ENCODE measurements around the gene CNKSR3. TPM values are rescaled to one million over a fixed set of nuclear protein-coding genes. Genes with fewer than 3 reads are reported as not detected.

The CNKSR3 gene
- polyA plus RNA-seq, 3 donors: not detected

DNA sequence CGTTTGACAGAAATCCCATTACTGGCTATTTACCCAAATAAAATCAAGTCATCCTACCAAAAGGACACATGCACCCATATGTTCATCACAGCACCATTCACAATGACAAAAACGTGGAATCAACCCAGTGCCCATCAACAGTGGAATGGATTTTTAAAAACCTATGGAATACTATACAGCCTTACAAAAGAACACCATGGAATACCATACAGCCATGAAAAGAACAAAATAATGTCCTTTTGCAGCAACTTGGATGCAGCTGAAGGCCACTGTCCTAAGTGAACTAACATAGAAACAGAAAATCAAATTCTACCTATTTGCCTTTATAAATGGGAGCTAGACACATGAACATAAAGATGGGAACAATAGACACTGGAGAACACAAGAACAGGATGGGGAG lies 136.5 kb downstream of the CNKSR3 start:
- peaks cover 0 to 2% (median 2%) of the 10 kb centered on the region in 3 donors for H3K27me3 Mint-ChIP-seq (ENCODE audit: low read depth in 3 of 3)
- DNase-seq: no peak
- H3K27ac ChIP-seq (ENCODE audit: low read depth in 1 of 2, low read length in 2 of 2): no peak overlapping the region
- H3K4me2 ChIP-seq (replicated peaks; ENCODE audit: extremely low read depth, low read length, poor library complexity, severe bottlenecking): no peak overlapping the region
- H3K9ac ChIP-seq (ENCODE audit: insufficient read depth, low read length, poor library complexity, severe bottlenecking): no peak overlapping the region
- H3K27me3 ChIP-seq (ENCODE audit: control insufficient read depth in 2 of 2, insufficient read depth in 2 of 2, low read length in 2 of 2): no peaks in the 10 kb centered on the region
- H3K36me3 ChIP-seq (replicated peaks in 1 of 2; ENCODE audit: control insufficient read depth in 1 of 2, insufficient read depth in 2 of 2, low read length in 2 of 2): no peaks in the 10 kb centered on the region
- H3K4me3 ChIP-seq (replicated peaks in 1 of 3; ENCODE audit: low read depth in 2 of 3, low read length in 3 of 3): no peak overlapping the region
- H3K9me3 ChIP-seq (replicated peaks in 1 of 2; ENCODE audit: control insufficient read depth in 1 of 2, insufficient read depth in 1 of 2, low read length in 2 of 2): no peaks in the 10 kb centered on the region
- H3K4me1 Mint-ChIP-seq: peaks cover 26% of the 10 kb centered on the region
- TF ChIP-seq, protein P1, sequence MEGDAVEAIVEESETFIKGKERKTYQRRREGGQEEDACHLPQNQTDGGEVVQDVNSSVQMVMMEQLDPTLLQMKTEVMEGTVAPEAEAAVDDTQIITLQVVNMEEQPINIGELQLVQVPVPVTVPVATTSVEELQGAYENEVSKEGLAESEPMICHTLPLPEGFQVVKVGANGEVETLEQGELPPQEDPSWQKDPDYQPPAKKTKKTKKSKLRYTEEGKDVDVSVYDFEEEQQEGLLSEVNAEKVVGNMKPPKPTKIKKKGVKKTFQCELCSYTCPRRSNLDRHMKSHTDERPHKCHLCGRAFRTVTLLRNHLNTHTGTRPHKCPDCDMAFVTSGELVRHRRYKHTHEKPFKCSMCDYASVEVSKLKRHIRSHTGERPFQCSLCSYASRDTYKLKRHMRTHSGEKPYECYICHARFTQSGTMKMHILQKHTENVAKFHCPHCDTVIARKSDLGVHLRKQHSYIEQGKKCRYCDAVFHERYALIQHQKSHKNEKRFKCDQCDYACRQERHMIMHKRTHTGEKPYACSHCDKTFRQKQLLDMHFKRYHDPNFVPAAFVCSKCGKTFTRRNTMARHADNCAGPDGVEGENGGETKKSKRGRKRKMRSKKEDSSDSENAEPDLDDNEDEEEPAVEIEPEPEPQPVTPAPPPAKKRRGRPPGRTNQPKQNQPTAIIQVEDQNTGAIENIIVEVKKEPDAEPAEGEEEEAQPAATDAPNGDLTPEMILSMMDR (IDR thresholded peaks at IDR 0.05): no peak
- intact Hi-C loops (cut with micrococcal nuclease): no loop called here
- H3K9me3 Mint-ChIP-seq: no peaks in the 10 kb centered on the region
- no peak overlapping the region for H3K4me3 Mint-ChIP-seq
- peaks cover under 1% of the 10 kb centered on the region for H3K79me2 ChIP-seq (ENCODE audit: insufficient read depth, low read length)
- H3K27ac Mint-ChIP-seq: no peak overlapping the region
- peaks cover 18 to 26% of the 10 kb centered on the region in 2 donors for H3K4me1 ChIP-seq (ENCODE audit: control insufficient read depth in 1 of 2, insufficient read depth in 2 of 2, low read length in 2 of 2)
- H2AFZ ChIP-seq (ENCODE audit: insufficient read depth, low read depth, low read length, poor library complexity, severe bottlenecking): no peak overlapping the region
- H4K20me1 ChIP-seq (ENCODE audit: insufficient read depth, low read length): no peaks in the 10 kb centered on the region
- no CpG with 5 or more reads among the region's 2 CpGs for WGBS (ENCODE audit: insufficient coverage)
- H3K36me3 Mint-ChIP-seq: no peaks in the 10 kb centered on the region

DNA sequence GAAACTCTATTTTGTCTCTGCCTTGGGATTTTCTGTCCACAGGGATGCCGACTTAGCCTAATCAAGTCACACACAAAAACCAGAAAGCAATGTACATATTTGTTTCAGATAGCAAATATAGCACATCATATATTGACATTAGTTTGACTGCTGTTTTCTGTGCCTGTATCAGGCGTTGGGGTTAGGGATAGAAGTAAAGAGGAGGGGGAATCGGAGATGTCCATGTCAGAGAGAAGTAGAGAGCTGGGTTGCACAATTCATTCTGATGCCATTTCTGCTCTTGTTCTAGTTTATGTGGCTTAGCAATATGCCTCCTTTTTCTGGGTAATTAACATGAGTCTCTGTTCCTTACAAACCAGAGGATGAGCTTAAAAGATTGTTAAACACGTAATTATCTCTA lies 139.2 kb downstream of the CNKSR3 start:
- Mint-ChIP-seq H3K27ac (peak overlapping the region in 6 of 7 donors; percentile 11 to 80 (median 40)), H3K4me3 (peak overlapping the region; percentile 54 to 77), H3K36me3 (no peaks in the 10 kb centered on the region), H3K4me1 (peaks cover 47% of the 10 kb centered on the region), H3K9me3 (no peaks in the 10 kb centered on the region), H3K27me3 (ENCODE audit: low read depth in 3 of 3) (no peaks in the 10 kb centered on the region)
- TF ChIP-seq, protein P1 (IDR thresholded peaks at IDR 0.05): no peak
- no peaks in the 10 kb centered on the region for H4K20me1 ChIP-seq (ENCODE audit: insufficient read depth, low read length)
- no CpG with 5 or more reads among the region's 4 CpGs for WGBS (ENCODE audit: insufficient coverage)
- peak overlapping the region in 1 of 3 experiments; percentile 47 for H3K4me3 ChIP-seq (replicated peaks in 1 of 3; ENCODE audit: low read depth in 2 of 3, low read length in 3 of 3)
- H3K9me3 ChIP-seq (replicated peaks in 1 of 2; ENCODE audit: control insufficient read depth in 1 of 2, insufficient read depth in 1 of 2, low read length in 2 of 2): no peaks in the 10 kb centered on the region
- peaks cover 37 to 49% of the 10 kb centered on the region in 2 donors for H3K4me1 ChIP-seq (ENCODE audit: control insufficient read depth in 1 of 2, insufficient read depth in 2 of 2, low read length in 2 of 2)
- H2AFZ ChIP-seq (ENCODE audit: insufficient read depth, low read depth, low read length, poor library complexity, severe bottlenecking): peak overlapping the region; percentile 55
- H3K79me2 ChIP-seq (ENCODE audit: insufficient read depth, low read length): peaks cover 5% of the 10 kb centered on the region
- peak in 2 of 3 donors; percentile 27 to 48 for DNase-seq
- H3K4me2 ChIP-seq (replicated peaks; ENCODE audit: extremely low read depth, low read length, poor library complexity, severe bottlenecking): peak overlapping the region; percentile 74
- H3K9ac ChIP-seq (ENCODE audit: insufficient read depth, low read length, poor library complexity, severe bottlenecking): no peak overlapping the region
- H3K27me3 ChIP-seq (ENCODE audit: control insufficient read depth in 2 of 2, insufficient read depth in 2 of 2, low read length in 2 of 2): no peaks in the 10 kb centered on the region
- intact Hi-C loops (cut with micrococcal nuclease): no loop called here
- H3K36me3 ChIP-seq (replicated peaks in 1 of 2; ENCODE audit: control insufficient read depth in 1 of 2, insufficient read depth in 2 of 2, low read length in 2 of 2): no peaks in the 10 kb centered on the region
- peak overlapping the region in 1 of 2 donors; percentile 56 for H3K27ac ChIP-seq (ENCODE audit: low read depth in 1 of 2, low read length in 2 of 2)

All from CD14-positive monocyte (primary cell).